HG03045 (cell line): ENCODE data around the gene STAG3.

Source experiments
- ATAC-seq: cut with Tn5 transposase; IDR thresholded peaks from one replicate; pipeline ENCODE4 v1.9.1; 2021; ENCODE audit warnings: mild to moderate bottlenecking, moderate library complexity; ENCODE audit not compliant: unreplicated experiment

Gene STAG3

GRCh38 chr7:100155553-100156317, 22.0 kb upstream of the STAG3 start:
- ATAC-seq, result no peak

GRCh38 chr7:100156331-100157068, 21.2 kb upstream of the STAG3 start:
- no peak for ATAC-seq

- ATAC-seq, result no peak
Measured at GRCh38 chr7:100157069-100157333, 20.7 kb upstream of the STAG3 start.

- ATAC-seq, result no peak
Measured at GRCh38 chr7:100157334-100158228, 20.1 kb upstream of the STAG3 start.

GRCh38 chr7:100158229-100159098, 19.3 kb upstream of the STAG3 start, which contains the start of gene TRAPPC14:
Gene TRAPPC14, minus strand, starts transcription at chr7:100158723. Its CDS starts 224 bp downstream, at chr7:100158499.
- ATAC-seq, result peak; percentile 82

- no peak for ATAC-seq
Measured at GRCh38 chr7:100159099-100159623, 18.6 kb upstream of the STAG3 start.

GRCh38 chr7:100160067-100160466, 17.7 kb upstream of the STAG3 start:
- no peak for ATAC-seq

- ATAC-seq, result no peak
Measured at GRCh38 chr7:100163006-100163531, 14.6 kb upstream of the STAG3 start.

GRCh38 chr7:100163871-100164270, 13.8 kb upstream of the STAG3 start:
- ATAC-seq, result no peak

GRCh38 chr7:100166317-100166940, 11.3 kb upstream of the STAG3 start:
- ATAC-seq, result no peak

GRCh38 chr7:100166970-100167911, 10.5 kb upstream of the STAG3 start:
- no peak for ATAC-seq

- ATAC-seq, result no peak
Measured at GRCh38 chr7:100167912-100168323, 9.8 kb upstream of the STAG3 start.

GRCh38 chr7:100169147-100169850, 8.4 kb upstream of the STAG3 start:
- ATAC-seq, result no peak

GRCh38 chr7:100170101-100170897, 7.4 kb upstream of the STAG3 start:
- no peak for ATAC-seq

- ATAC-seq, result no peak
Measured at GRCh38 chr7:100171087-100171681, 6.5 kb upstream of the STAG3 start.

- no peak for ATAC-seq
Measured at GRCh38 chr7:100171840-100172239, 5.9 kb upstream of the STAG3 start.
